ENCODE measurements around the gene ACSM2B.
"Not testable (repeated sequence)": the region's sequence is repeated elsewhere in the genome, so short reads cannot be mapped to it uniquely, and the experiment has no call there.

ACSM2B gene

GRCh38 chr16:20598832-20599469 is 22.8 kb upstream of the ACSM2B start:
- H3K4me3 ChIP-seq (ENCODE audit: low read length), result no peak overlapping the region
- DNase-seq, result no peak
- H3K27ac ChIP-seq (ENCODE audit: low read length), result no peak overlapping the region
- H3K9me3 ChIP-seq (replicated peaks; ENCODE audit: insufficient read depth, low read length), result no peaks in the 10 kb centered on the region
- TF ChIP-seq EZH2 (optimal IDR thresholded peaks at IDR 0.05; ENCODE audit: low read depth, low read length) (no peak), EZH2phosphoT487 (IDR thresholded peaks at IDR 0.05; ENCODE audit: low read length) (no peak)
- TF ChIP-seq, protein P1, sequence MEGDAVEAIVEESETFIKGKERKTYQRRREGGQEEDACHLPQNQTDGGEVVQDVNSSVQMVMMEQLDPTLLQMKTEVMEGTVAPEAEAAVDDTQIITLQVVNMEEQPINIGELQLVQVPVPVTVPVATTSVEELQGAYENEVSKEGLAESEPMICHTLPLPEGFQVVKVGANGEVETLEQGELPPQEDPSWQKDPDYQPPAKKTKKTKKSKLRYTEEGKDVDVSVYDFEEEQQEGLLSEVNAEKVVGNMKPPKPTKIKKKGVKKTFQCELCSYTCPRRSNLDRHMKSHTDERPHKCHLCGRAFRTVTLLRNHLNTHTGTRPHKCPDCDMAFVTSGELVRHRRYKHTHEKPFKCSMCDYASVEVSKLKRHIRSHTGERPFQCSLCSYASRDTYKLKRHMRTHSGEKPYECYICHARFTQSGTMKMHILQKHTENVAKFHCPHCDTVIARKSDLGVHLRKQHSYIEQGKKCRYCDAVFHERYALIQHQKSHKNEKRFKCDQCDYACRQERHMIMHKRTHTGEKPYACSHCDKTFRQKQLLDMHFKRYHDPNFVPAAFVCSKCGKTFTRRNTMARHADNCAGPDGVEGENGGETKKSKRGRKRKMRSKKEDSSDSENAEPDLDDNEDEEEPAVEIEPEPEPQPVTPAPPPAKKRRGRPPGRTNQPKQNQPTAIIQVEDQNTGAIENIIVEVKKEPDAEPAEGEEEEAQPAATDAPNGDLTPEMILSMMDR (IDR thresholded peaks at IDR 0.05; ENCODE audit: low read length), result no peak
- no peaks in the 10 kb centered on the region for H3K27me3 ChIP-seq (replicated peaks; ENCODE audit: insufficient read depth, low read length)
- H2AFZ ChIP-seq (ENCODE audit: low read length), result no peak overlapping the region
- H3K4me1 ChIP-seq (ENCODE audit: low read length), result no peaks in the 10 kb centered on the region
- no peaks in the 10 kb centered on the region for H3K79me2 ChIP-seq (ENCODE audit: low read length)
- H3K9ac ChIP-seq (ENCODE audit: low read length), result no peak overlapping the region
- no peaks in the 10 kb centered on the region for H4K20me1 ChIP-seq (ENCODE audit: insufficient read depth, low read length)
- H3K9me2 ChIP-seq (replicated peaks; ENCODE audit: insufficient read depth, low read length), result no peaks in the 10 kb centered on the region
- H3K36me3 ChIP-seq (replicated peaks; ENCODE audit: insufficient read depth, low read length), result no peaks in the 10 kb centered on the region
- H3K4me2 ChIP-seq (ENCODE audit: low read depth, low read length), result no peak overlapping the region
- H3F3A ChIP-seq (ENCODE audit: insufficient read depth, low read length), result no peaks in the 10 kb centered on the region

- not testable (repeated sequence) for H3K36me3 ChIP-seq (replicated peaks; ENCODE audit: insufficient read depth, low read length); H3K79me2 ChIP-seq (ENCODE audit: low read length); DNase-seq; H3K9me2 ChIP-seq (replicated peaks; ENCODE audit: insufficient read depth, low read length); H4K20me1 ChIP-seq (ENCODE audit: insufficient read depth, low read length); H3K27ac ChIP-seq (ENCODE audit: low read length); H3K27me3 ChIP-seq (replicated peaks; ENCODE audit: insufficient read depth, low read length); H3K9me3 ChIP-seq (replicated peaks; ENCODE audit: insufficient read depth, low read length); H3K4me3 ChIP-seq (ENCODE audit: low read length); H3K9ac ChIP-seq (ENCODE audit: low read length); H3K4me2 ChIP-seq (ENCODE audit: low read depth, low read length); H3F3A ChIP-seq (ENCODE audit: insufficient read depth, low read length); H3K4me1 ChIP-seq (ENCODE audit: low read length); H2AFZ ChIP-seq (ENCODE audit: low read length)
Measured at GRCh38 chr16:20595694-20596093, 19.5 kb upstream of the ACSM2B start.

GRCh38 chr16:20595068-20595467 is 18.9 kb upstream of the ACSM2B start:
- H3K79me2 ChIP-seq (ENCODE audit: low read length); H3F3A ChIP-seq (ENCODE audit: insufficient read depth, low read length); H3K9me2 ChIP-seq (replicated peaks; ENCODE audit: insufficient read depth, low read length); H3K36me3 ChIP-seq (replicated peaks; ENCODE audit: insufficient read depth, low read length); H3K4me2 ChIP-seq (ENCODE audit: low read depth, low read length); H3K27me3 ChIP-seq (replicated peaks; ENCODE audit: insufficient read depth, low read length); H3K9me3 ChIP-seq (replicated peaks; ENCODE audit: insufficient read depth, low read length); H3K4me3 ChIP-seq (ENCODE audit: low read length); H4K20me1 ChIP-seq (ENCODE audit: insufficient read depth, low read length); H3K27ac ChIP-seq (ENCODE audit: low read length); H2AFZ ChIP-seq (ENCODE audit: low read length); H3K4me1 ChIP-seq (ENCODE audit: low read length); H3K9ac ChIP-seq (ENCODE audit: low read length): not testable (repeated sequence)
- DNase-seq, result peak; percentile 33

DNA sequence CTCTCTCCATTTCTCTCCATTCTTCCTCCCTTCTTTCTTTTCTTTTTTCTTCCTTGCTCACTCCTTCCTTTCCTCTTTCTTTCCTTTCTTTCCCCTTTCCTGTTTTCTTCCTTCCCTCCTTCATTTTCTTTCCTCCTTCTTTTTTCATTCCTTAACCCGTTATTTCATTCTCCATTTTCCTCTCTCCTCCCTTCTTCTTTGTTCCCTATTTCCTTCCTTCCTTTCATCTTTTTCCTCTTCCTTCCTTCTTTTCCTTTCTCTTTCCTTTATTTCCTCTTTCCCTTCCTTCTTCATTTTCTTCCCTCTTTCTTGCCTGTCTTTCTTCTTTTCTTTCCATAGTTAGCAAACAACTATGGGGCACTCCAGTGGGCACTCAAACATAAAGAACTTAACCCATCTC is 16.6 kb upstream of the ACSM2B start:
- H3K79me2 ChIP-seq (ENCODE audit: low read length); H3K9me2 ChIP-seq (replicated peaks; ENCODE audit: insufficient read depth, low read length); H3K9ac ChIP-seq (ENCODE audit: low read length); H3K4me1 ChIP-seq (ENCODE audit: low read length); H3K27ac ChIP-seq (ENCODE audit: low read length); H3K4me3 ChIP-seq (ENCODE audit: low read length); DNase-seq; H2AFZ ChIP-seq (ENCODE audit: low read length); H4K20me1 ChIP-seq (ENCODE audit: insufficient read depth, low read length); H3F3A ChIP-seq (ENCODE audit: insufficient read depth, low read length); H3K27me3 ChIP-seq (replicated peaks; ENCODE audit: insufficient read depth, low read length); H3K36me3 ChIP-seq (replicated peaks; ENCODE audit: insufficient read depth, low read length); H3K9me3 ChIP-seq (replicated peaks; ENCODE audit: insufficient read depth, low read length); H3K4me2 ChIP-seq (ENCODE audit: low read depth, low read length): not testable (repeated sequence)

DNA sequence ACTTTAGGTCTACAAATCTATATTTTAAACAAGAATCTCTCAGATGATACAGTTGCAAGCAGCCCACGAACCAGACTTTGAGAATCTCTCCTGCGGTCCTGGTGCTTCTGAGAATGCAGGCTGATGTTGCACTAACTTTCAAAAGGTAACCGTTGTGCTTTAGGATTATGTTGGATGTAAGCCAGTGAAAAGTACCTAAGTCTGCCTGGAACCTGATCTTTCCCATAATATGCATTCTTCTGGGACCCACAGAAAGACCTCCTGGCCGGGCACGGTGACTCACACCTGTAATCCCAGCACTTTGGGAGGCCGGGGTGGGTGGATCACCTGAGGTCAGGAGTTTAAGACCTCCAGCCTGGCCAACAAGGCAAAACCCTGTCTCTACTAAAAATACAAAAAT is 13.3 kb upstream of the ACSM2B start:
- H3K4me3 ChIP-seq (ENCODE audit: low read length); H3K79me2 ChIP-seq (ENCODE audit: low read length); H3K4me2 ChIP-seq (ENCODE audit: low read depth, low read length); H3K27me3 ChIP-seq (replicated peaks; ENCODE audit: insufficient read depth, low read length); H3K4me1 ChIP-seq (ENCODE audit: low read length); H3K9ac ChIP-seq (ENCODE audit: low read length); H3F3A ChIP-seq (ENCODE audit: insufficient read depth, low read length); H4K20me1 ChIP-seq (ENCODE audit: insufficient read depth, low read length); H3K9me3 ChIP-seq (replicated peaks; ENCODE audit: insufficient read depth, low read length); H2AFZ ChIP-seq (ENCODE audit: low read length); DNase-seq; H3K27ac ChIP-seq (ENCODE audit: low read length); H3K36me3 ChIP-seq (replicated peaks; ENCODE audit: insufficient read depth, low read length); H3K9me2 ChIP-seq (replicated peaks; ENCODE audit: insufficient read depth, low read length): not testable (repeated sequence)

- not testable (repeated sequence) for H2AFZ ChIP-seq (ENCODE audit: low read length); H3K4me2 ChIP-seq (ENCODE audit: low read depth, low read length); H3K9me3 ChIP-seq (replicated peaks; ENCODE audit: insufficient read depth, low read length); H3K79me2 ChIP-seq (ENCODE audit: low read length); H3K27me3 ChIP-seq (replicated peaks; ENCODE audit: insufficient read depth, low read length); H3K9me2 ChIP-seq (replicated peaks; ENCODE audit: insufficient read depth, low read length); H3K4me1 ChIP-seq (ENCODE audit: low read length); H3F3A ChIP-seq (ENCODE audit: insufficient read depth, low read length); H3K4me3 ChIP-seq (ENCODE audit: low read length); H3K36me3 ChIP-seq (replicated peaks; ENCODE audit: insufficient read depth, low read length); H3K27ac ChIP-seq (ENCODE audit: low read length); DNase-seq; H4K20me1 ChIP-seq (ENCODE audit: insufficient read depth, low read length); H3K9ac ChIP-seq (ENCODE audit: low read length)
Measured at GRCh38 chr16:20587645-20588074, 11.5 kb upstream of the ACSM2B start.

DNA sequence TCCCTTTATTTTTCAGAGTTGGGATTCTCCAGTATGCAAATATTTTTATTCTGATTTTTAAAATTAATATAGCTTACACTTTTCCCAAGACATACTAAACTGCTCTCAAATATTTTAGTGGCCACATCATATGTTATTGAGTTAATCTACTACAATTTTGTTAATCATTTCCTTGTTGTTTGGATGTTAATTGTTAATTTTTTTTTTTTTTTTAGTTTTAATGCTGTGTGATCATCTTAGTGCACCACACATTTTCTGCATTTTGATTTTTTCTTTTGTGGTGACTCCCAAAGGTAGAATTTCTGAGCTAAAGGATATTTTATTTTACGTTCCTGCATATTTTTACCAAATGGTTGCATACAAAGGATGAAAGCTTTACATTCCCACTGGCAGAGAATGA is 10.5 kb upstream of the ACSM2B start:
- H3K4me3 ChIP-seq (ENCODE audit: low read length); H3K27ac ChIP-seq (ENCODE audit: low read length); H4K20me1 ChIP-seq (ENCODE audit: insufficient read depth, low read length); H3K9me3 ChIP-seq (replicated peaks; ENCODE audit: insufficient read depth, low read length); H3K4me2 ChIP-seq (ENCODE audit: low read depth, low read length); H3F3A ChIP-seq (ENCODE audit: insufficient read depth, low read length); H3K36me3 ChIP-seq (replicated peaks; ENCODE audit: insufficient read depth, low read length); H3K4me1 ChIP-seq (ENCODE audit: low read length); H3K9me2 ChIP-seq (replicated peaks; ENCODE audit: insufficient read depth, low read length); H3K27me3 ChIP-seq (replicated peaks; ENCODE audit: insufficient read depth, low read length); H2AFZ ChIP-seq (ENCODE audit: low read length); H3K79me2 ChIP-seq (ENCODE audit: low read length); H3K9ac ChIP-seq (ENCODE audit: low read length); DNase-seq: not testable (repeated sequence)

Measured in MM.1S (cell line).